Renal cortex interstitium (tissue), 11 donors: ENCODE results near the gene HTT. TPM values are rescaled to one million over a fixed set of nuclear protein-coding genes. Genes with fewer than 3 reads are reported as not detected.

Experiments used
- DNase-seq, 11 donors: peaks; one replicate each; pipeline ENCODE4 v3.0.0-alpha.2; 2013; ENCODE audit warnings: low read depth in 9 of 11, low spot score in 4 of 11; ENCODE audit errors: extremely low read depth in 1 of 11
- polyA plus RNA-seq, 3 donors: library from polyadenylated mRNA; unstranded; fragments of 120-200 nt; gene quantifications; one replicate each; pipeline ENCODE4 v1.2.1, GENCODE V29; 2013; ENCODE audit not compliant: insufficient read length in 3 of 3

Gene HTT
- polyA plus RNA-seq, 3 donors = 30.8 to 38.1 (median 37.9) TPM

DNA sequence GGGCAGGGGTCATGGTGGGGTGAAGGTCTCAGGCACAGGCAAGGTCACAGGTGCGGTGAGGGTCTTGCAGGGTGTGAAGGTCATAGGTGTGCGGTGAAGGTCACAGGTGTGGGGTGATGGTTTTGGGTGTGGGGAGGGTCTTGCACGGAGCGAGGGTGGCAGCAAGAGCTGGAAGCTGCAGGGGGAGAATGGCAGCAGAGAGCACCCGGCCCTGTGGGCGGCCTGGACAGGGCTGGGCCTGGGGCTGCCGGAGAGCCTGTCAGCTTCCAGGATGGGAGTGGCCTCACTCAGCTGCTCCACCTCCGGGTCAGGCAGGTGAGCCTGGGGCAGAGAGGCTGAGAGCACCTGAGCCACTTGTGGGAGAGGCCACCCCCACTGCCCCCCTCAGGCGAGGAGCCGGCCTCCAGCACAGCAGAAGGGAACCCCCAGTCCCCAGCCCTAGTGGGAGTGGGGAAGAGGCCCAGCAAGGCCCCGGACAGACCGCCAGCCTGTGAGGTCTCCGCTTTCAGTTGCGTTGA lies 176.0 kb downstream of the HTT start:
- no peak for DNase-seq

DNA sequence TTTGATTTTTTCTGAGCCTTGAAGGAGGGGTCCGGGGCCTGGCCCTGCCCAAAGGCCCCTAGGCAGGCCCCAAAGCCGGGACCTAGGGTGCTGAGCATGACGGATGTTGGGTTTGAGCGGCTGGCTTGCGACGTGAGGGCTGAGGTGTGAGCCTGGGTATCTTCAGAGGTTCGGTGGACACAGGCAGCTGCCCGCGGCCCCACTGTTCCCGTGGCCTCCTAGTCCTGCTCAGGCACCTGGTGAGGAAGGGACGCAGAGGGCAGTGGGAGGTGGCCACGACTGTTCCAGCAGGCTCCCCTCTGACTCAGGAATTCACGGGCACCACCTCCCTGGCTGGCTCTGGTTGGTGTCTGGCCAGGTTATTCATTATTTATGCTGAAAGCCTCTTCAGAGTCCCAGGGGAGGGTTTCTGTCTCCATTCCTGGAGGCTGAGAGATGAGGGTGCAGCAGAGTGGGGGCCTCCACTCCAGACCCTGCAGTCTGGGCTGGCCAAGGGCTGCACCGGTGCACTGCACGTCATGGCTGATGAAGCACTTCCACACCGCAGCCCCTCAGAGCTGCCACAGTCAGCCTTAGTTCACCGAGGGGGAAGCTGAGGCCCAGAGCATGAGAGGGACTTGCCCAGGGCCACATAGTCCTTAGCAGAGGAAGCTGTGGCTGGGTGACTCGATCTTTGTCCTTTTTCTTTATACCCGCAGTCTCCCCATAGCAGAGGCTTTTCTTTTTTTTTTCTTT lies 176.6 kb downstream of the HTT start:
- no peak for DNase-seq

DNA sequence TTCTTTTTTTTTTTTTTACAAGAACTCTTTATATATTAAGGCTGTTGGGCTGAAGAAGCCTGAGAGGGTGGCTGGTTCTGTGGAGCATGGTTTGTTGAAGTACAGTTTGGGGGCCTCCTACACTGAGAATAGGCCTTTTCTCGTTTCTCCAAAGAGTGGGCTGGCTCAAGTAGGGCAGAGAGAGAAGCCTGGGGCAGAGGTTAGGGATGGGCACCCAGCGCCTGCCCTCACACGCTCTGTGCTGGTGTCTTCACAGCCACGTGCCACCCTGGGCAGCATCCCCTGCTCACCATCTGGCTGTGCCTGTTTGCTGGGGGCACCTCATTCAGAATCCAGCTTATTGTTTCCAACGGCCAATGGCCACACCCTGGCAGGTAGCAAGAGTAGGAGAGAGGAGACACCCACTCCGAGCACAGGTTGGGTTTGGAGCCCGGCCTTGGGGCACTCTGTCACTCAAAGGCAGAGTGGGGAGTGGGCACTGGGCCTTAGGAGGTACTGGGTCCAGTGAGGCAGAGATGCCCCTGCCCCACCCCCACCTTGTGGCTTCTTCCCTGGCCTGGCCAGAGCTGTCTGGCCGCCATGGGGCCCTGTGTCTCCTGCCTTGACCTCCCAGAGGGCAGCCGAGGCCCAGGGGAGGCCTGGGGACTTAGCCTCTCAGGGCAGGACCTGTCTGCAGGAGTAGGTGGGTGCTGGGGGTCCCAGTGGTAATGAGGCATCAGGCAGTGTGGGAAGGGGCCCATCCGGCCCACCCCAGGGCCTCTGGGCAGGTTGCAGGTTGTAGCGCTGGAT lies 177.4 kb downstream of the HTT start:
- no peak for DNase-seq

DNA sequence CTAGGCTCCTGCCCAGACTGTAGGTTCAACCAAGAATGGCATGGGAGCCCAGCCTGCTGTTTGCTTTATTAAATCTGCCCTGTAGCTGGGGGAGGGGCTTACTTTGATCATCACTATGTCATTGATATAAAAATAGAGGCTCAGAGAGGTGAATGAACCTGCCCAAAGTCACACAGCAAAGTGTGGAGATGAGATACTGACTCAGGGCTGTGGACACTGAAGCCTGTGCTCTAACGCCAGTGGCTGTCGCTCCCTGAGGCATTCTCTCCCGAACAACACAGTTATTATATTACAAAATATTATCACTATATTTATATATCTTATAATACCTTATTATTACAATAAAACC lies 178.0 kb downstream of the HTT start:
- DNase-seq = no peak

DNA sequence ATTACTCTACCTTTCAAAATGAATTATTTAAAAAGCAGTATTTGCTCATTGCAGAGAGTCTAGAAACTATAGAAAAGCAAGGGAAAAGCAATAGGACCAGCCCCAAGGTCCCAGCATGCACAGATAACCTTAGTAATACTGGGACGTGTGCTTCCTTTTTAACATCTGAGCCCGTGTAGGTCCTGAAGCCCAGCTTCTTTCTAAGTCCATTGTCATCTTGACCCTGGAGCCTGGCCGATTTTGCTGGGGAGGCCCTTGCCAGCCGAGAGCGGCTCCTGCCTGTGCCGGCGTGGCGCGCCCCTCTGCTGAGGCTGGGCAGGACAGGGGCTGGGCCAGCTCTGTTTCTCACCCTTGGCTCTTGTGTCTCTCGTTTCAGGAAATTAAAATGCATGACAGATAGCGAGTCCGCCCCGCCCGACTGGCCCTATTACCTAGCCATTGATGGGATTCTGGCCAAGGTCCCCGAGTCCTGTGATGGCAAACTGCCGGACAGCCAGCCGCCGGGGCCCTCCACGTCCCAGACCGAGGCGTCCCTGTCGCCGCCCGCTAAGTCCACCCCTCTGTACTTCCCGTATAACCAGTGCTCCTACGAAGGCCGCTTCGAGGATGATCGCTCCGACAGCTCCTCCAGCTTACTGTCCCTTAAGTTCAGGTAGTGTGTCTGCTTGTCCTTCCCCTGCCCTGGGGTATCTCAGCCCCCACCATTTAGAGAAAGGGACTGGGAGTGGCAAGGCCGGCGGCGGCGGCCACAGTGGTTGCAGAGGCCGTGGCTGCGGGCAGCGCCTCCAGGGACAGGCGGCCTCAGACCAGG lies 178.6 kb downstream of the HTT start:
- no peak for DNase-seq

DNA sequence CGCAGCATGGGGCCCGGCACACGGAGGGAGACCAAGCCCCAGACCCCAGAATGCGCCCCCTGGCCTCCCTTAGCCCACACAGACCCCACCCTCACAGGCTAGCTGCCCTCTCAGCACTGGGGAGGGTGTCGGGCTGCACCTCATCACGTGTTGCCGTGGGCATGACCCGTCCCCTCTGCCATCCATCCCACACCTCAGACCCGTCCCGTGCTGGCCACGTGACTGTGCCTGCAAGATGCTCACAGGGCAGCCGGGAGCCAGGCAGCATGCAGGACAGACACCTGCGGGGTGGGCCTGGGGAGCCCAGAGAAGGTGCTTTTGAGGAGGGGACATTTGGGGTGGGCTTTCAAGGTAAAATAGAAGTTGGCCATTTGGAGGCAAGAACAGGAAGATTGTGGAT lies 179.3 kb downstream of the HTT start:
- DNase-seq = no peak

DNA sequence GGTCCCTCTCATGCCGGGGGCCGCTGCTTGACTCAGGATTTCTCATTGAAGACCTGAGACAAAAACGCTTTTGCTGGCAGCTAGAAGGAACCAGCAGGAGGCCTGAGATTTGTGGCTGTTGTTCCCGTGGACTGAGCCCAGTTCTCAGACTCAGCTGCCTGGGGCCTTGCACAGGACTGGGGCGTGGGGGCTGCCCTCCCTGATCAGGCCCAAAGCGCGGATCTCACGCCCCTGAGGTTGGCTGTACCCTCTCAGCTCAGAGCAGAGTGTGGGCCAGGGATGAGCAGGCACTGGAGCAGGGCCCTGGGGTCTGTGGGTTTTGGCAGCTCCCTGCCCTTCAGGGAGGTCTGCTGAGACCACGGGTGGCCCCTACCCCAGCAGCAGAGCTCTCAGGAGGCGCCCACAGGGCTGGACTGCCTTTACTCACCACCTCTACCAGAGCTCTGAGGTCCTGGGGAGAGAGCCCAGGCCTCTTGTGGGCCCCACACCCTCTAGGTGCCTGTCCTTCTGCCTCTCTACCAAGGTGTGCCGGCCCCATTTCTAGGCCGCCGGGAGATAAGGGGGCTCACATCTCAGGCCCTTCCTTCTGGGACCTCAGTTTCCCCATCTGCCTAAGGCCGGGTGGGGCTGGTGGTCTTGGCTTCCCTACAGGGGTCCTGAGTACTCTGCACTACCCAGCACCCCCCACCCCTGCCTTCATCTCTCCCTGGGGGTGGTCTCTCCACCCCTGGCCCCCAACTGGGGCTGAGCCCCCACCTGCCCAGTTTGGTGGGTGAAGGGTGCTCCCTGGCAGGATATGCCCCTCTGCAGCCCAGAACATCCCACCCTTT lies 180.0 kb downstream of the HTT start:
- DNase-seq = no peak

DNA sequence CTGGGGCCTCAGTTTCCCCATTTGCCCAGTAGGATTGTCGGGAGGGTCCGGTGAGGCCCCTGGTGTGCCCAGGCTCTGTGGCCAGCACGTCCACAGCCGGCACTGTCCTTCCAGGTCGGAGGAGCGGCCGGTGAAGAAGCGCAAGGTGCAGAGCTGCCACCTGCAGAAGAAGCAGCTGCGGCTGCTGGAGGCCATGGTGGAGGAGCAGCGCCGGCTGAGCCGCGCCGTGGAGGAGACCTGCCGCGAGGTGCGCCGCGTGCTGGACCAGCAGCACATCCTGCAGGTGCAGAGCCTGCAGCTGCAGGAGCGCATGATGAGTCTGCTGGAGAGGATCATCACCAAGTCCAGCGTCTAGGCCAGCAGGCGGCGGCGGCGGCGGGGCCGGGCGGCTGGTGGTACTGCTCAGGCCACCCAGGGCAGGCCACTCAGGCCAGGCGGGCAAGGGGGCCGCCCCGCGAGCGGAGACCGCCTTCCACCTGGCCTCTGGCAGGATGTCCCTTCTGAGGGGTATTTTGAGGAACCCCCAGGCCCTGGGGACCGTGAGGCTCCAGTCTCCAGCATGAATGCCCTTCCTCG lies 181.2 kb downstream of the HTT start:
- DNase-seq = no peak

DNA sequence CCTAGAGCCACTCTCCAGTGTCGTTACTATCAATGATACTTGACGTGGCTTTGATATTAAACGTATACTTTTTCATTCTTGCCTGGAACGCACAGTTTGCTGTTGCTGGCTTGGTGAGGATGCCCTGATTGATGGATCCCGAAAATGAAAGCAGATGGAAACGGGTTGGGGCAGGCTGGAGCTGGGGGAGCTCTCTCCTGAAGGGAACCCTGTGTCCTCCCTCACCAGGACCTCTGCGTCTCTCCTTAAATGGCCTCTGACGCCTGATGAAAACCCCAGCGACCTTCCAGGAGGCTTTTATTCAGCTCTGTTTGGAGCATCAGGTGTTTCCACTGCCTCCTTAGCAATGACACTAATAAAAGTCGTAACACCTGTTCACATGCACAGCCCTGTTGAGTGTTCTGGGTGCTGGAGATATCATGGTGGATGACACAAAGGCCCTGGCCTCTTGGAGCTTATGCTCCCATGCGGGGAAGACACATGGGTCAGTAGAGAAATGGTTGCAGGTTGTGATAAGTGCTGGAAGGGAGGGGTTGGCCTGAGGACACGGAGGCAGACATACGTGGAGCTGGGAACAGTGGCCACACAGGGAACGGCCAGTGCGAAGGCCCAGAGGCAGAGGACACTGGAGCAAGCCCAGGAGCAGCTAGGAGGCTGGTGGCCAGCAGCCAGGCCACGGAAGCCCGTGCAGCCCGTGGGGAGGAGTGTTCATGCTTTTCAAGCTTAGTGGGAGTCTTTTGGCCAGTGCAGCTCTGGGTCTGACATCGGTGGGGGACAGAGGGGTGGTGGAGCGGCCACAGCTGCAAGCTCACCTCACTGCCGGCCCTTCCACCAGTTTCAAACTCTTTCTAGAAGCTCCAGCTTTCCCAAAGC lies 182.0 kb downstream of the HTT start:
- DNase-seq = no peak

DNA sequence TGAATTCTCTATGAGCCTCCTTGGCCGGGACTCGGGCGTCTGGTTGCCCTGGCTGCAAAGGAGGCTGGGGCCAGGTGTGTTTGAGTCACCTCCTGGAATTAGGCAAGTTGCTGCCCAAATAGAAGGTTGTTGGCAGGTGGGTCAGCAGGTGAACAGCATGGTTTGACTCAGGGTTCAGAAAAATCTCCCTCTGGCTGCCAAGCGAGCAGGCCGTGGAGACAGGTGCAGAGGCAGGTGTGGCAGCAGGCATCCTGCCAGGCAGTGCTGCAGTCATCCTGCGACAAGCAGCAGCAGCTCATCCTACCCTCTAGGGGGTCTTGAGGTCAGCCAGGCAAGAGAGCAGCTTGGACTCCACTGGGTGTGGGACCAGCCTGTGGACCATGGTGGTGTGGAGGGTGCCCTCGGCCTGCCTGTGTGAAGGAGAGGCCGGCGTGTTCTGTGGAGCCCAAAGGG lies 182.6 kb downstream of the HTT start:
- DNase-seq = no peak

DNA sequence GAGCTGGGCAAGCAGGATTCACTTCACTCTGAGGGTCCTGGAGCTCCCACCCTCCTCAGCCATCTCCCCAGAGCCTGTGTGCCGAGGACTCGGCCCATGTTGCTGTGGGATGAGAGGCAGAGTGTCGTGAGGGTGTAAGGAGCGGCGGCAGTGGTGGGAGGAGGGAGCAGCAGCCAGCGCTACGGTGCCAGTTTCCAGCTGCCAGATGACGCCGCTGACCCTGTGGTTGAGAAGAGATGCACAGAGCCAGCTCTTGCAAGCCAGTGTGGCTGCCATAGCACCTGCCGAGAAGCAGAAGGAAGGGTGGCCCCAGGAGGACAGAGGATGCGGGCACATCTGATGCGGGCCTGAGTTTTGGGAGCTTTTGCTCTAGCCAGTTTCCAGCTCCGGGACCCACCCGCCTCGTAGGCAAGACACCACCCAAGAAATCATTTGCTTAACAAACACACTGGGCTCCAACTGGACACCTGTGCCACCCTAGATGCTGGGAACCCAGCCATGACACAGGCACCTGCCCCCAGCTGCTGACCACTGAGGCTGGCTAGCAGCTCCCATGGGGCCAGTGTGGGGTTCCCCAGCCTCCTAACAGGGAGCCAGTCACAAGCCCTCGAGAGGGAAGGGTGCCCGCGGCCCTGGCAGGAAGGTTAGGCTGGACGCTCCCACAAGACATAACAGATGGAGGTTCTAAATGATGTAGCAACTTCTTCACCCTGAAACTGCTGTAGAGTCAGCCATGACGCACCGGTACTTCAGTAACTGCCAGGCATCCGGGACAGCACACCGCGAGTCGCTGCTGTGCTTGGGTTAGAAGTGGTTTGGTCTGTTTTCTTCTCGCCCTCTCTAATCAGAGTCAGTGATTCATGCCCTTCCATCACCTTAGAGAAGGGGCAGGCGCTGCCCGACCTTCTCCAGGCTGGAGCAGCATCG lies 183.3 kb downstream of the HTT start:
- no peak for DNase-seq

DNA sequence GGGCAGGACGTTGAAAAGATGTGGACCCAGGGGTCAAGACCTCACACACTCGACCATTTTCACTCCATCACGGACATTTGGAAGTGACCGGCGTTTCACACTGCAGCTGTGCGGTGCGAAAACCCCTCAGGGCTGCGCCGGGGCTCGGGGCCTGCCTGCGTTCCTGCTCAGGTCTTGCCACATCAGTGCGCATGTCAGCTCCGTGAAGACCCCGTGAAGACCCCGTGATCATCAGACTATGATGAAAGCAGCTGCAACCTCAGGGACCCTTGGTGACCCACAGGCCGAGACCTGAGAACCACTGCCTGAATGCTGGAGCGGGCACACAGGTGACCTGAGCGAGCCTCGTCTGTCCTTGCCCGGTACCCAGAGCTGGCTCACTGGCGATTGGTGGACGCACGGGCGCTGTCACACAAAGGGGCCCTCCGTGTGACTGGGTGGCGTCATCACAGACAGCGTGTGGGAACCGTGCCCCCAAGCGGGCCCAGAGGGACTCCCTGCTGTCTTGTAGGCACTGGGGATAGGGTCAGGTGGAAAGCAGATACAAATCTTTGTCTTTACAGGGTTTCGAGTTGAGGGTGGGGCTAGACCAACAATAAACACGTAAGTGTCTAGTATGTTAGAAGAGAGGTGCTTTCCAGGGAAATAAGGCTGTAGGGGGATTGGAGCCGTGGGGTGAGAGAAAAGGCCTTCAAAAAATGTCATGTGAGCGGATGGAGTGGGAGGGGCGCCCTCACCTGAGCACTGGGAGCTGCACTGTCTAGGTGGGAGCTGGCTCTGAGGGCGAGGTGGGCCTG lies 187.1 kb downstream of the HTT start:
- no peak for DNase-seq

DNA sequence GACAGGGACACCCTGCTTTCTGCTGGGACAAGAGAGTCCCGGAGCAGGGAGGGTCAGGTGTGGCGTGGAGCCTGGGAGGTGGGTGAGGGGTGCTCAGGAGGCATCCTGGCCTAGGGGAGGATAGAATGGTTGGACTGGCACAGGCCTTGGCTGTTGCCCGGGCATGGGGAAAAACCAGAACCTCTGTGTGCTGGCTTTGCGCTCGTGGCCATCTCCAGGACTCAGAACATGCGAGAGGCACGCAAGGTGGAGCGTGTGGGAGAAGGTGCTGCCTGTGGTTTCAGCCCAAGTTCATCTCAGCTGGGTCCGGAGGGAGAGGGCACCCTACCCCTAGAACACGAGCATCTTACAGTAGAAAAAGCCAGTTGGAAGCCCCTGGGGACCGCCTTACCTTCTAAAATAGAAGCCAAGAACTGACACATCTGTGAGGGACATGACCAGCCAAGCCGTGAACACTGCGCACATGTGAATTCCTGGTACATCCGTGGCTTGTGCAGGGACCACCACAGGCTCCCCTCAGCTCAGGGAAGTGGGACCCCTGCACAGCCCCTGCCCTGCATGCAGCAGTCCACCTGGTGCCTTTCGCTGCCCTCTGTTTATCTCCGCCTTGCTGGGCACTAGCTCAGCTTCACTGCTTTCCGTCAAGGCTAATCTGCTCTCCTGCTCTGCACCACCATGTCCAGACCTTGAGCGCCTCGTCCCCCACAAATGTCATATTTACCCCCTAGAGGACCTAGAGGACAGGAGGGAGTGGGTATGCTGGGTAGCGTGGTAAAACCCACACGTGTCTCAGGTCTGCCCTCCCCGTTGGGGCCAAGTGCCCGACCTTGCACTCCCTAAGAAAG lies 187.9 kb downstream of the HTT start:
- DNase-seq = no peak

DNA sequence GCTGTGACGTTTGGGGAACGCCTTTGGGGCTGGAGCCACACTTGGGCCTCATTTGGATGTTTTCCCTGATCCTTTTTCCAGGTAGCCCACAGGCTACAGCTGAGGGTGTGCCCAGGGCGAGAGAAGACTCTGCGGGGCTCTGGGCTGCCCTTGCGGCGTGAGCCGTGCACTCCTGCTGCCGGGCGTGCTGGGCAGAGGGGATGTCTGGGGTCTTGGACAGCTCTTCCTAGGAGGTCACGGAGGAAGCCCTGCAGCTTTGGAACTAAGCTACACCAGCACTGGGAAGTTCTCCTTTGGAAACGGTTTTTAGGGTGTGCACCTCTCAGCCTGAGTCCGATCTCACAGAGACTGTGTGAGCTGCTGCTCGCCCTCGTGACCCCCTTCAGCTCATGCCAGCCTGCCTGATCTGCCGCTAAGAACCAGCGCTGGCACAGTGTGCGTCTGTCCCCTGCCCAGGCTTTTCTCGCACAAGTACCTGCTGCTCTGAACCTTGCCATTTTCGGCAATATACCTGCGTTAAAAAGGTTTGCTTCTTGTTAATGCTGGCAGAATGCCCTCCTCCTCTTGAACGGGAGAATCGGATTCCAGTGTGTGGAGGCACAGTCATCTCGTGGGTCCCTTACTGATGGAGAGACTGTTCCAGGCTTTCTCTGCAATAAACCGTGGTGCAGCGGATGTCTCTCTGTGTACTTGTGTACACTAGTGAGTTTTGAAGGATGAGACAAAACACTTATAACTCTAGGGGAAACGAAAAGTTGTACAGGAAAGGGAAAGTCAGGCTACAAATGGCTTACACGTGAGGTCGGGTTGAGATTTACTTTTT lies 188.8 kb downstream of the HTT start:
- DNase-seq = no peak
